ENCODE data around the gene SSNA1. TPM values are rescaled to one million over a fixed set of nuclear protein-coding genes. Genes with fewer than 3 reads are reported as not detected.
A peak's percentile ranks its signal among the peaks of the same experiment; 100 is the strongest.

The SSNA1 gene
- total and polyA plus RNA-seq, 9 donors, result 1.6 to 60.7 (median 44.5) TPM

DNA sequence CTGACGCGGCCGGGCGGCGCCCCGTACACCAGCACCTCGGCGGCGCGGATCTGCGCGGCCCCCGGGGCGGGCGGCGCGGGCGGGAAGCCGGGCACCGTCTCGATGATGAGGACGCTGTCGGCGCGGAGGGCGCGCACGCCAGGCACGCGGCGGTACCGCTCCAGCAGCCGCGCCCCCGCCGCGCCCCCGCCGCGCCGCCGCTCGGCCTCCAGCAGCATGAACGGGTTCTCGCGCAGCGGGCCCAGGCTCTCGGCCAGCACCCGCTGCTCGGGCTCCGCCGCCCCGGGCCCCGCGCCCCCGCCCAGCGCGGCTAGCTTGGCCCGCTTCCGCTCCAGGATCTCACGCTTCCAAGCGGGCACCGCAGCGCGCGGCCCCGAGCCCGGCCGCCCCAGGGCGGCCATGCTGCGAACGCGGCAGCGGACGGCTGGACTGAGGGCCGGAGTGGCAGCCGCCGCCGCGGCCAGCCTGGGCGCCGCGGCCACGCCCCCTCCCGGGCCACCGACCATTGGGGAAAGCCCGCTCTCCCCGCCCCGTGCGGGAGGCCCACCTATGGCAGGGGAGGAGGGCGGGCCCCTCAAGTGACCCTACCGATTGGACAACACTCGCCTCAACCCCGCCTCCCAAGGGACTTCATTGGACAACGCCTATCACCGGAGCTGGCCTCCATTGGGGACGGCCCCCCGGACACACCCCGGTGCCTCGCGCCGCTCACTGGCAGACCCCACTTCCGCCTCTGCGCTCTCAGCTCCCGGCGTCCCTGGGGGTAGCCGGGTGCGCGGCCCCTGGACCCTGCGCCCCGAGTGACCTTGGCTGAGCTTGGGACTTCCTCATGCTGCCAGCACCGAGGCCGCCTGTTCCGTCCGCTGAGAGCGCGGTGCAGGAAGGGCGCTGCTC lies 12.1 kb downstream of the SSNA1 start, which contains the start of gene TPRN:
Gene TPRN (minus strand): TSS at position 431 of the 894 bp plus-strand sequence. CDS start 30 bp downstream, at position 401.
- 0 to 1% (median 1%) methylated on average over 32 to 118 of the region's 118 CpGs for WGBS, 3 donors
- peak within 1 kb of the TSS in 1 of 2 donors; percentile 54 for H3K27ac ChIP-seq
- intact Hi-C loops (cut with DNase I), result no loop called here
- peak; percentile 71 for TF ChIP-seq POLR2A (IDR thresholded peaks at IDR 0.05)
- TF ChIP-seq, protein P1, sequence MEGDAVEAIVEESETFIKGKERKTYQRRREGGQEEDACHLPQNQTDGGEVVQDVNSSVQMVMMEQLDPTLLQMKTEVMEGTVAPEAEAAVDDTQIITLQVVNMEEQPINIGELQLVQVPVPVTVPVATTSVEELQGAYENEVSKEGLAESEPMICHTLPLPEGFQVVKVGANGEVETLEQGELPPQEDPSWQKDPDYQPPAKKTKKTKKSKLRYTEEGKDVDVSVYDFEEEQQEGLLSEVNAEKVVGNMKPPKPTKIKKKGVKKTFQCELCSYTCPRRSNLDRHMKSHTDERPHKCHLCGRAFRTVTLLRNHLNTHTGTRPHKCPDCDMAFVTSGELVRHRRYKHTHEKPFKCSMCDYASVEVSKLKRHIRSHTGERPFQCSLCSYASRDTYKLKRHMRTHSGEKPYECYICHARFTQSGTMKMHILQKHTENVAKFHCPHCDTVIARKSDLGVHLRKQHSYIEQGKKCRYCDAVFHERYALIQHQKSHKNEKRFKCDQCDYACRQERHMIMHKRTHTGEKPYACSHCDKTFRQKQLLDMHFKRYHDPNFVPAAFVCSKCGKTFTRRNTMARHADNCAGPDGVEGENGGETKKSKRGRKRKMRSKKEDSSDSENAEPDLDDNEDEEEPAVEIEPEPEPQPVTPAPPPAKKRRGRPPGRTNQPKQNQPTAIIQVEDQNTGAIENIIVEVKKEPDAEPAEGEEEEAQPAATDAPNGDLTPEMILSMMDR (IDR thresholded peaks at IDR 0.05), result peak in 1 of 3 donors; percentile 24
- TF ChIP-seq EP300 (IDR thresholded peaks at IDR 0.05), result no peak
- H3K27me3 ChIP-seq, result no peaks in the 10 kb centered on the region
- peak; percentile 99 to 100 (median 99) for DNase-seq
- peak within 1 kb of the TSS; percentile 62 for H3K4me3 ChIP-seq
- no peaks in the 10 kb centered on the region for H3K9me3 ChIP-seq
- H3K4me1 ChIP-seq (ENCODE audit: insufficient read depth), result peaks cover 21% of the 10 kb centered on the region
- H3K36me3 ChIP-seq, result no peaks in the 10 kb centered on the region

DNA sequence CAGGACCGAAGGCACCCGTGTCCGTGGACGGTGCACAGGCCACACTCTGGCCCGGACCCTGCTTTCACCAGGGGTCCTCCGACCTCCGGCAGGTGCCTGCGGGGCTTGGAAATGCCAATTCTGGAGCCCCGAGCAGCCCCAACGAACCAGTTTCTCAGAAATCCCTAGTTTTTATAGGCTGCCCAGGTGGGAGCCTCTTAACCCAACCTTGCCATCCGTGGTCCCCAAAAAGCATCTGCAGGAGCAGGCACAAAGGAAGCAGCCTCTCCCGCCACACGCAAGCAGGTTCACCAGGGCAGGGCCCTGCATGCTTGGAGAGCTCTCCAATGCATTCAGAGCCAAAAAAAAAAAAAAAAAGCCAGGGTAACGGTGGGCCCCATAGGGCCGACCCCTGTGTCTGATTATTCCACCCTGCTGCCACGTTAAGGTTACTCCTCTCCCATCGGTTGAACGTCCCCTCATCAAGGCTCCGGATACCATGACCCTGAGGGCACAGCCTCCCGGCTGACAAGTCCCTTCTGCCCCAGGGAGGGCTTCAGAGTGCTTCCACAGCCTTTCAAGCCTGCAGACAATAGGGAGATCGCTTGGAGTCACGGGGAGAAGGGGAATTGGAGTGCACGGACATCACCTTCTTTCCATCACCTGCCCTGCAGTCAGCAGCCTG lies 12.9 kb downstream of the SSNA1 start:
- Histone ChIP-seq H3K36me3 (no peaks in the 10 kb centered on the region), H3K27ac (peak overlapping the region in 1 of 2 donors; percentile 16), H3K27me3 (no peaks in the 10 kb centered on the region), H3K4me1 (ENCODE audit: insufficient read depth) (peaks cover 23% of the 10 kb centered on the region), H3K9me3 (no peaks in the 10 kb centered on the region), H3K4me3 (peak overlapping the region; percentile 62)
- no peak for DNase-seq
- intact Hi-C loops (cut with DNase I), result no loop called here
- TF ChIP-seq EP300 (IDR thresholded peaks at IDR 0.05) (no peak), POLR2A (IDR thresholded peaks at IDR 0.05) (no peak)
- TF ChIP-seq, protein P1 (IDR thresholded peaks at IDR 0.05), result no peak
- WGBS, 3 donors, result 10 to 14% (median 12%) methylated on average over 22 to 23 of the region's 23 CpGs

DNA sequence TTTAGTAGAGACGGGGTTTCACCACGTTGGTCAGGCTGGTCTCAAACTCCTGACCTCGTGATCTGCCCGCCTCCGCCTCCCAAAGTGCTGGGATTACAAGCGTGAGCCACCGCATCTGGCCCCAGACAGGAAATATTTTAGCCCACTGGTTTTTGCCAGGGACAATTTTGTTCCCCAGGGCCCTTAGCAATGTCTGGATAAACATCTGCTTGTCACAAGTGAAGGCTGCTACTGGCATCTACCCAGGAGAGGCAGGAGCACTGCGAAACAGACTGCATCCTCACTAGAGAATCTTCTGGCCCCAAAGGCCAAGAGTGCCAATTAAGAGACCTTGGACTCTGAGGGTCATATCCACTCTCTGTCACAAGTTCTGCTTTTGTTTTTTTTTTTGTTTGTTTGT lies 14.5 kb downstream of the SSNA1 start:
- intact Hi-C loops (cut with DNase I), result no loop called here
- no peak overlapping the region for H3K4me3 ChIP-seq
- TF ChIP-seq EP300 (IDR thresholded peaks at IDR 0.05), result no peak
- TF ChIP-seq POLR2A (IDR thresholded peaks at IDR 0.05), result no peak
- TF ChIP-seq, protein P1 (IDR thresholded peaks at IDR 0.05), result no peak
- no peaks in the 10 kb centered on the region for H3K36me3 ChIP-seq
- H3K27ac ChIP-seq, result no peak overlapping the region
- H3K4me1 ChIP-seq (ENCODE audit: insufficient read depth), result peaks cover 23% of the 10 kb centered on the region
- no peaks in the 10 kb centered on the region for H3K9me3 ChIP-seq
- no peaks in the 10 kb centered on the region for H3K27me3 ChIP-seq
- 74 to 79% (median 75%) methylated on average over 8 of the region's 8 CpGs for WGBS, 3 donors
- DNase-seq, result no peak

DNA sequence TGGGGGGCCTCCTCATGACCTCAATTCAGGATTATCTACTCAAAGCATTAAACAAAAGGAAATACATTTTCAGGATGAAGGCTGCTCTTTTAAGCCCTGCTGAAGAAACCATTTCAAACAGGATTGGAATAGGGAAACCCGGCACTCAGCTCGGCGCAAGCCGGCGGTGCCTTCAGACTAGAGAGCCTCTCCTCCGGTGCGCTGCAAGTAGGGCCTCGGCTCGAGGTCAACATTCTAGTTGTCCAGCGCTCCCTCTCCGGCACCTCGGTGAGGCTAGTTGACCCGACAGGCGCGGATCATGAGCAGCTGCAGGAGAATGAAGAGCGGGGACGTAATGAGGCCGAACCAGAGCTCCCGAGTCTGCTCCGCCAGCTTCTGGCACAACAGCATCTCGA lies 16.3 kb downstream of the SSNA1 start:
- TF ChIP-seq, protein P1 (IDR thresholded peaks at IDR 0.05), result no peak
- TF ChIP-seq POLR2A (IDR thresholded peaks at IDR 0.05), result no peak
- TF ChIP-seq EP300 (IDR thresholded peaks at IDR 0.05), result no peak
- intact Hi-C loops (cut with DNase I), result no loop called here
- peak overlapping the region; percentile 91 for H3K4me3 ChIP-seq
- WGBS, 3 donors, result 7 to 13% (median 10%) methylated on average over 21 of the region's 21 CpGs
- H3K36me3 ChIP-seq, result no peaks in the 10 kb centered on the region
- no peaks in the 10 kb centered on the region for H3K9me3 ChIP-seq
- no peak for DNase-seq
- no peak overlapping the region for H3K27ac ChIP-seq
- no peaks in the 10 kb centered on the region for H3K27me3 ChIP-seq
- H3K4me1 ChIP-seq (ENCODE audit: insufficient read depth), result peaks cover 13% of the 10 kb centered on the region

Measured in ovary (tissue), 9 donors.